PC-3 (cell line): ENCODE results near the gene ACSBG1. TPM values are rescaled to one million over a fixed set of nuclear protein-coding genes. Genes with fewer than 3 reads are reported as not detected.

ENCODE experiments used
- ATAC-seq: fragments of 200-7000 bp; cut with Tn5 transposase; 2 replicates; pipeline ENCODE4 v1.9.1; 2020; ENCODE audit warnings: mild to moderate bottlenecking, moderate library complexity
- BruUV-seq: library from RNA; stranded (reverse); fragments of 400-500 nt; replicated peaks from 2 replicates; lab custom pipeline; 2021; lab: Mats Ljungman, UMichigan
- CTCF ChIA-PET: fragments of 300-600 bp; sonication (Branson Sonifier 250); formaldehyde crosslinking; loops from one replicate; lab custom pipeline; 2022; ENCODE audit warnings: antibody characterized with exemption; lab: Charles Lee
- POLR2A ChIA-PET: fragments of 300-600 bp; sonication (Branson Sonifier 250); formaldehyde crosslinking; loops from one replicate; lab custom pipeline; 2022; ENCODE audit warnings: antibody characterized with exemption; ENCODE audit not compliant: unreplicated experiment; lab: Charles Lee
- DNase-seq: peaks from one replicate; pipeline ENCODE4 v3.0.0-alpha.2; 2015
- H2AFZ ChIP-seq: fragments of 300-600 bp; sonication (generic); 2 replicates; pipeline ENCODE4 v1.6.0; 2016; ENCODE audit warnings: antibody characterized with exemption, low read length
- H3F3A ChIP-seq: fragments of 300-600 bp; sonication (generic); one replicate; pipeline ENCODE4 v1.6.0; 2017; ENCODE audit warnings: antibody characterized with exemption, low read length, control low read depth, mild to moderate bottlenecking; ENCODE audit not compliant: unreplicated experiment
- H3K27ac ChIP-seq: fragments of 300-600 bp; sonication (generic); 2 replicates; pipeline ENCODE4 v1.5.1; 2016; ENCODE audit warnings: mild to moderate bottlenecking, low read length
- H3K27me3 ChIP-seq: fragments of 300-600 bp; sonication (generic); 2 replicates; pipeline ENCODE4 v1.6.1; 2016; ENCODE audit warnings: low read length, mixed read lengths
- H3K36me3 ChIP-seq: fragments of 300-600 bp; sonication (generic); 2 replicates; pipeline ENCODE4 v1.6.1; 2016; ENCODE audit warnings: low read depth, mixed run types, low read length, mixed read lengths
- H3K4me1 ChIP-seq: fragments of 300-600 bp; sonication (generic); 2 replicates; pipeline ENCODE4 v1.5.1; 2016; ENCODE audit warnings: low read length; ENCODE audit not compliant: insufficient read depth
- H3K4me2 ChIP-seq: fragments of 300-600 bp; sonication (generic); 2 replicates; pipeline ENCODE4 v1.6.0; 2016; ENCODE audit warnings: low read length
- H3K4me3 ChIP-seq: fragments of 300-600 bp; sonication (generic); 2 replicates; pipeline ENCODE4 v1.5.1; 2016; ENCODE audit warnings: mild to moderate bottlenecking, low read length, mixed read lengths
- H3K79me2 ChIP-seq: fragments of 300-600 bp; sonication (generic); 2 replicates; pipeline ENCODE4 v1.6.1; 2017; ENCODE audit warnings: low read length, mixed read lengths
- H3K9ac ChIP-seq: fragments of 300-600 bp; sonication (generic); 2 replicates; pipeline ENCODE4 v1.6.0; 2016; ENCODE audit warnings: mild to moderate bottlenecking, low read length
- H3K9me2 ChIP-seq: fragments of 300-600 bp; sonication (generic); replicated peaks from 2 replicates; pipeline ENCODE4 v1.6.1; 2016; ENCODE audit warnings: mixed run types, low read length, mixed read lengths
- H3K9me3 ChIP-seq: fragments of 300-600 bp; sonication (generic); 2 replicates; pipeline ENCODE4 v1.6.1; 2016; ENCODE audit warnings: low read length, mixed read lengths
- H4K20me1 ChIP-seq: fragments of 300-600 bp; sonication (generic); 2 replicates; pipeline ENCODE4 v1.6.1; 2016; ENCODE audit warnings: low read length, mixed read lengths
- CTCF ChIP-seq: fragments of 300-600 bp; sonication (generic); conservative IDR thresholded peaks from 2 replicates; pipeline ENCODE4 v1.5.1; 2017; ENCODE audit warnings: antibody characterized with exemption, low read depth, mild to moderate bottlenecking, low read length
- EZH2 ChIP-seq: fragments of 300-600 bp; sonication (generic); IDR thresholded peaks from one replicate; pipeline ENCODE4 v1.6.1; 2017; ENCODE audit warnings: antibody characterized with exemption, mild to moderate bottlenecking, low read length; ENCODE audit not compliant: unreplicated experiment
- EZH2phosphoT487 ChIP-seq: fragments of 300-600 bp; sonication (generic); IDR thresholded peaks from 2 replicates; pipeline ENCODE4 v1.6.1; 2018; ENCODE audit warnings: mild to moderate bottlenecking, antibody characterized with exemption, low read length, borderline replicate concordance
- intact Hi-C: fragments of 100-400 bp; cut with micrococcal nuclease; formaldehyde crosslinking; loops from 2 replicates; pipeline ENCODE4 v1.9.0; 2023
- total RNA-seq: library from RNA; depleted of rRNA; stranded (reverse); fragments of >200 nt; gene quantifications from 2 replicates; pipeline ENCODE4 v1.2.3, GENCODE V29; 2014

ACSBG1 gene
- total RNA-seq, 1 experiment from 2014 or later, result 0.36 TPM

GRCh38 chr15:78171864-78172472, 62.4 kb downstream of the ACSBG1 start:
- Histone ChIP-seq H3F3A (no peaks in the 10 kb centered on the region), H3K9me3 (no peaks in the 10 kb centered on the region), H3K4me2 (no peak overlapping the region), H3K9ac (no peak overlapping the region), H3K9me2 (no peaks in the 10 kb centered on the region), H3K36me3 (peaks cover 32% of the 10 kb centered on the region), H3K27me3 (no peaks in the 10 kb centered on the region), H3K27ac (no peak overlapping the region), H2AFZ (no peak overlapping the region), H3K4me1 (no peaks in the 10 kb centered on the region), H3K4me3 (no peak overlapping the region), H4K20me1 (no peaks in the 10 kb centered on the region), H3K79me2 (no peaks in the 10 kb centered on the region)
- no TSS peak for BruUV-seq
- CTCF ChIA-PET, result no interaction called here
- no peak for ATAC-seq
- no peak for TF ChIP-seq CTCF
- TF ChIP-seq EZH2, result no peak
- no peak for TF ChIP-seq EZH2phosphoT487
- POLR2A ChIA-PET, result no interaction called here
- intact Hi-C loops, result no loop called here
- no peak for DNase-seq

DNA sequence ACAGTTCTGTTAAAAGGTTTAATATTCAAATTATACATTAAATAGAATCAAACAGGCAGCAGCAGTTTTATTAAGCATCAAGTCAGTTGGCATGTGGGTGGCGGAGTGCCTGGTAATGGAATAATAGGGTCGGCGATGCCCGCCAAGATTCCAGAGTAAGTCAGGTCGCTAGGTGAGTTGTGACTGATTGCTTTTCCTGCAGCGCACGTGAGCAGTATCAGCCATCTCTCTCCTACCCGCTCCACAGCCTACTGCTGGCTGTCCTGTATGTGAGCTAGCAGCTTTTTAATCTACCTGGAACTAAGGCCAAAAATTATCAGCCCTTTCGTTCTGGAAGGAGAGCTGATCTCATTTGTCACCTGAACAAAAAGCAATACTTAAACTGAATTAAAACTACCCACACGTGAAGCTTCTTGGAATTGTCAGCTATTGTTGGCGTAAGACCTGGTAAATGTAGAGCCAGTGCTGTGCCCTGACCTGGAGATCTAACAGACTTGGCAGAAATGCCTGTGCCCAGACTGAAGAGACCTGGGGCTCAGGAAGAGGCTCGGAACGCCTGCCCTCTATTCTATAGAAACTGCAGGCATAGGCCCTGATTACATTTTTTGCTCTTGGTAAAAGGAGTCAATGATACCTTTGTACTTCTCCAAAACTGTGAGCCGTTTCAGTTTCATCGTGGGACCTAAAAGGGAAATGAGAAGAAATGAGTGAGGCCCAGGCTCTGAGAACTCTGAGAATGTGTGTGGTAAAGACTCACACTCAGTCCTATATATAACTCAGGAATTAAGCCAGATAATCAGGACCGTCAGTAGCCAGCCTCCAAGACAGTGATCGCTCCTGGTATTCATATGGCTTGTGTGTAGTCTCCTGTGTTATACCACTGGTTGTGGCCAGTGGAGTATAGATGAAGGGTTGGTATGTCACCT, 63.3 kb downstream of the ACSBG1 start:
- no peaks in the 10 kb centered on the region for H4K20me1 ChIP-seq
- POLR2A ChIA-PET, result no interaction called here
- no TSS peak for BruUV-seq

More for the DNA sequence above, 63.3 kb downstream of the ACSBG1 start:
- Histone ChIP-seq H3K4me3 (no peak overlapping the region), H2AFZ (no peak overlapping the region), H3K9me2 (no peaks in the 10 kb centered on the region), H3K4me1 (no peaks in the 10 kb centered on the region), H3K79me2 (no peaks in the 10 kb centered on the region), H3K4me2 (no peak overlapping the region), H3K9ac (no peak overlapping the region), H3K9me3 (no peaks in the 10 kb centered on the region), H3K36me3 (peaks cover 33% of the 10 kb centered on the region), H3K27ac (no peak overlapping the region), H3K27me3 (no peaks in the 10 kb centered on the region), H3F3A (no peaks in the 10 kb centered on the region)
- ATAC-seq (no peak), DNase-seq (no peak)
- CTCF ChIA-PET, result no interaction called here
- TF ChIP-seq EZH2phosphoT487 (no peak), EZH2 (no peak), CTCF (no peak)
- intact Hi-C loops, result no loop called here
